MM.1S (cell line): ENCODE results near the gene RRAGD.

ENCODE experiments used
- CTCF ChIP-seq: fragments of 300-600 bp; sonication (generic); IDR thresholded peaks from 2 replicates; pipeline ENCODE4 v1.5.1; 2016; ENCODE audit warnings: antibody characterized with exemption, low read length, mixed read lengths
- EZH2 ChIP-seq: fragments of 300-600 bp; sonication (generic); optimal IDR thresholded peaks from 2 replicates; pipeline ENCODE3; 2017; ENCODE audit warnings: low read depth, mild to moderate bottlenecking, antibody characterized with exemption, low read length, mixed read lengths

DNA sequence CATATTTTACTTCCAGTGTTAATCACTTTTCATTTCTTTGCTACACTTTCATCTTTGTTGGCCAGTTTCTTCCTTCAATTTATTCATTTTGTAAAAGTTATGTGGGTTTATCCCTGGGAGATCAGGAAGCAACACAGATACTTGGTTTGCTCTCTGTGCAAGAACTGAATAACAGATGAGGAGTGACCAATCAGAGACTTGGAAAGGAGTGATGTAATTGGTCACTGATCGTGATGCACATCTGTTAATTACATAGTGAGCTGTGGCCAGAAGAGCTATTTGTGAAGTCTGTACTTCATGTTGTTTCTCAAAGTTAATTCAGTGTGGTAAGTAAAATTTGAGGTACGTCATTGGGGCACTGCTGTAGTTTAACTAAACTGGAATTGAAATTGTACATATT is 42.2 kb upstream of the RRAGD start:
- TF ChIP-seq CTCF (no peak), EZH2 (no peak)
